Measurements from ENCODE around the gene KRT36.

The KRT36 gene

DNA sequence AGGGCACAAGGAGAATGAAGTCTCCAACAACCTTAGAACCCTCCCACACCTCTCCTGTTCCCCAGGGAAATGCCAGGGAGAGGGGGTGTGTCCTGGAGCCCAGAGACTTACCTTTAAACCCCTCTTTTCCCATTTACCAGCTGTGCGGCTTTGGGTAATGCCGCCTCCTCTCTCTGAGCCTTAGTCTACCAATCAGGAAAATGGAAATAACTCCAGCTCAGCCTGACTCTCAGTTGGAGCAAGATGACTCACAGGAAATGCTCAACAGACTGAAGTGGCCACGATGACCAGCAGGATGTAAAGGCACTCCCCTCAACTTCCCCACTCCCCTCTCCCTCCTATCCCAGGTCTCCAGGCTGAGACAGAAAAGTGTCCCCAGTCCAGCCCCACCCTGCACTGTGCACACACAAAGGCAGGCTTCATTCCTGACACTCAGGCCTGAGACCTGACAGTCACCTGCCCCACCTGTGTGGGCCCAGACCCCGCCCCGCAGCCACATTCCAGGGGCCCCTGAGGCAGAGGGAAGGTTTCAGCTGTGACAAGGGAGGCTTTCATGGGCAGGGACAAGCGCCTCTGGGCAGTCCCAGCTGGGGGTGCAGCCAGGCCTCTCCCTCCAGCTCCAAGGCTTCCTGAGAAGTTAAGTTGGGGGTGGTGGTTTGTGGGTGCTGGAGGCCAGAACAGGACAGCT, 32.0 kb upstream of the KRT36 start:
- DNase-seq: peak; percentile 93

- DNase-seq: peak; percentile 82
Observed at GRCh38 chr17:41520821-41521521, 31.3 kb upstream of the KRT36 start.

- peak; percentile 83 for DNase-seq
Observed at GRCh38 chr17:41519501-41520224, 30.0 kb upstream of the KRT36 start.

DNA sequence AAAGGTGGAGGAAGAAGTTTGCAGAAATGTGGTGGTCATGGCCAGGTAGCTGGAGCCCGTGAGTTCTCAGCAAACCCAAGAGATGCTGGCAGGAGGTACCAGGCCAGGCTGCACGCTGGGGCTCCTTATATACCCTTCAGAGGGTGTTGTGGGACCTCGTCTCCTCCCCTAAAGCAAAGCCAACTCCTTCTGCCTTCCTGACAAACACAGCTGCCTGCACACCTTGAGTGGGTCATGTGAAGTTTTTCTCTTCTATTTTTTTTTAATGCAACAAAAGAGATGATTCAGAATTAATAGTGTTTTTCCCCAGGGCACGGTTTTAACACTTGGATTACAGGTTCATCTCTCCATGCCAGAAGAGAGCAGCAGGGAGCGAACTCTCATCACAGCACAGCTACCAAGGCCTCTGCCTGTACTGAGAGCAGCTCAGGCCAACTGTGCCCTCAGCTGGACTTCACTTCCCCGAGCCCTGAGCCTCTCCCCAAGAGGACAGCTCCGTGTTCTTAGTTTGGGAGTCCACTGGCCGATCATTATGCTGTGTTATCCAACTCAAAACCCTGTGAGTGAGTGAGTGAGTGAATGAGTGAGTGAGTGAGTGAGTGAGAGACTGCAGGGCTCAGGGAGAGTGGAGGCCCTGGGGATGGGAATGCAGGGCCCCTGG, 29.2 kb upstream of the KRT36 start, which contains the start of gene KRT15:
TSS of gene KRT15 (minus strand) at position 102 of the 661 bp plus-strand sequence. CDS start at position 39, 63 bp downstream.
- DNase-seq: peak; percentile 79

GRCh38 chr17:41518031-41518430, 28.3 kb upstream of the KRT36 start:
- no peak for DNase-seq

- no peak for DNase-seq
Observed at GRCh38 chr17:41516830-41517283, 27.1 kb upstream of the KRT36 start.

DNA sequence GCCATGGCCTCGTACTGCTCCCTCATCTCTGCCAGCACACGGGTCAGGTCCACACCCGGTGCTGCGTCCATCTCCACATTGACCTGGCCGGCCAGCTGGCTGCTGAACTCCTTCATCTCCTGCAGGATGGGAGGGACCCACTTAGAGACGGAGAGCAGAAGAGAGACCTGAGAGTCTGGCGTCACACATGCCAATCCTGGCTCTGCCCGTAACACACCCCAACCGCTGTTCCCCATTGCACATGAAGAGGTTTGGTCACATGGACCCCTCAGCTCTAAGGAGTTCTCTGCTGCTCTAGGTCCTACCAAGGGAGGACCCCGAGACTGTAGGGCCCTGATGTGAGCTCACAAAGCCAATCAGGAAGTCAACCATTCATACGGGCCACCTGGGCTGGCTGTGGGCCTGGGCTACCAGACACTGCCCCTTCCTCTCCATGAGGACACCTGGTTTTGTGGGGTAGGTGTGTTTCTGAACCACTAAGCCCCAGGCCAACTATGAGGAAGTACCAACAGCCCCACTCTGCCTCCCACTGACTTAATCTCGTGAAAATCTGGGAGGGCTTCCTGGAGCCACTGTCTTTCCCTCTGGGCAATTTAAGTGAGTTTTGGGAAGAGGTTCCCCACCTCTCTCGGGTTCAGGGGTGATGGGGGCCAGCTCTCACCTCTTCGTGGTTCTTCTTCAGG, 26.6 kb upstream of the KRT36 start:
- no peak for DNase-seq

- no peak for DNase-seq
Observed at GRCh38 chr17:41513168-41513547, 23.4 kb upstream of the KRT36 start.

- no peak for DNase-seq
Observed at GRCh38 chr17:41512546-41513167, 22.9 kb upstream of the KRT36 start.

DNA sequence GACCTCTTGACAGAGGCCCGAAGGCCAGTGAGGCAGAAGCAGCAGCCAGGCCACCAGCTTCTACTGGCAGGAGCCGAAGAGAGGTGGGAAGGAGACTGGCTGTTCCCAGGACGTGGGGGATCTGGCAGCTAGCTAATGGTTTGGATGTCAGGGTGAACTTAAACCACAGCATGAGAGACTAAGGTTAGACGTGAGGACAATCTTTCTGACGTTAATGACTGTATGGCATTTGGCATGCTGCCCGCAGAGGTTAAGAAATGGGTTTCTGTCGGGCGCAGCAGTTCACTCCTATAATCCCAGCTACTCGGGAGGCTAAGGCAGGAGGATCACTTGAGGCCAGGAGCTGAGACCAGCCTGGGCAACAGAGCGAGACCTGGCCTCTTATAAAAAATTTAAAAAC, 22.0 kb upstream of the KRT36 start:
- DNase-seq: no peak

- no peak for DNase-seq
Observed at GRCh38 chr17:41511116-41511515, 21.4 kb upstream of the KRT36 start.

DNA sequence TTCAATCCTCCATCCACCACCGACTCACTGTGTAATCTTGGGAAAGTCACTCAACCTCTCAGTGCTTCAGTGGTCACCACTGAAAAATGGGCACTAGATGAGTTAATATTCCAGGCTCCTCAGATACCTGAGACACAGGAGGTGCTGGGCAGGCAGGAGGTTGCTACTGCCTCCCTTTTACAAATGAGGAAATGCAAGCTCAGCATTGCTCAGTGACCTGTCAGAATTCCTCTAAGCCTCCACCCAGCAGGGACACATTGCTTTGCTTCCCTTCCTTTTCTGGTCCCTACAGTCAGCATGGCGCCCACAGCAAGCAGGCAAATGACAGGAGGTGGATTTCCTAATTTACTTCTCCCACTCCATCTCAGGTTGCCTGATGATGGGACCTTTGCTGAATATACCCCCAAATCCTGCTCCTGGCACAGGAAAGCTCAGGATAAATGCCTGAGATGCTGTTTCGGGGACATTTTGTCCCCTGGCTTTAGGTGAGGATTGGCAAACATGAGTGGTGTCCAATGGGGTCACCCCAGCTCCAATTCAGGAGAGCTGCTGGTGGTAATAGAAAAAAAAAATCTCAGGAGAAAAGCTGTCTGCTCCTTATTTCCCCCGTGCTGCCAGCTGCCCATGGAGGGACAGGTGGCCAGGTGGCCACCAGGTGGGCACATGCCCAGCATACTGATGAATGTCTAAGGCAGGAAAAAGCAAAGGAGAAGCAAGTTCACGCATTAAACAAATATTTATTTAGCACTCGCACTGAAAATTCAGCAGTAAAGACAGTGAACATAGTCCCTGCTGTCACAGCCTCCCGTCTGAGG, 20.7 kb upstream of the KRT36 start:
- DNase-seq: no peak

DNA sequence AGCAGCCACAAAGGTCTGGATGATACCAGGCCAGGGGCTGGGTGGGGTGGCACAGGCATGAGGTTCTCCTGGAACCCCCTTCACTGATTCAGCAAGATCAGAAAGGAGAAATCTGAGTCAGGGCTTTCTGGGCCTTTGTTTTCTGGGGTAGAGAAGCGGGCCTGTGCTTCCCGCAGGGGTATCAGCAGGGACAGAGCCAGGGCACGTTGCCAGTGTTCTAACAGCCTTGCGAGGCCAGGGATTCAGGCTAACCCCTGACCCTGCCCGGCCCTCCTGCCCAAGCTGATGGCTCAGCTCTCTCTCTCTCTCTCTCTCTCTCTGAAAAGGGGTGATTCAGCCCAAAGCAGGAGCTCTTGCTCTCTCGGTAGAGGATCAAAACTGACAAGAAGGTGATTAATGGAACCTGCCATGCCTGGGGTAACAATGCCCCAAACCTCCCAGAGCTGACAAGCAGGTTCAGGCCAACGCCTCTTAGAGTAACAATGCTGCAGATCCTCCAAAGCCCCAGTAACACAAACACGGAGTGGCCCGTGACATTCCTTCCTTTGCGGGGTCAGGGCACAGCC, 17.7 kb upstream of the KRT36 start:
- no peak for DNase-seq

GRCh38 chr17:41505809-41506767, 16.4 kb upstream of the KRT36 start:
- no peak for DNase-seq

GRCh38 chr17:41505007-41505808, 15.5 kb upstream of the KRT36 start, which contains the start of gene KRT13:
KRT13 (minus strand) TSS chr17:41505612; CDS start chr17:41505550, 62 bp downstream.
- no peak for DNase-seq

- no peak for DNase-seq
Observed at GRCh38 chr17:41504246-41504977, 14.7 kb upstream of the KRT36 start.

- DNase-seq: no peak
Observed at GRCh38 chr17:41503202-41503601, 13.5 kb upstream of the KRT36 start.

Measured in NCI-H226 (cell line).